CD8-positive, alpha-beta memory T cell (primary cell): ENCODE results near the gene SPC24. TPM values are rescaled to one million over a fixed set of nuclear protein-coding genes. Genes with fewer than 3 reads are reported as not detected.
A peak's percentile ranks its signal among the peaks of the same experiment; 100 is the strongest.

Source experiments
- CTCF ChIA-PET: fragments of 350-600 bp; sonication (Branson Sonifier 250); formaldehyde crosslinking; loops from one replicate; lab custom pipeline; 2021; ENCODE audit warnings: antibody characterized with exemption; lab: Charles Lee
- POLR2A ChIA-PET: fragments of 350-600 bp; sonication (Branson Sonifier 250); formaldehyde crosslinking; loops from one replicate; lab custom pipeline; 2021; ENCODE audit warnings: antibody characterized with exemption; lab: Charles Lee
- DNase-seq, 5 donors: peaks; one replicate each; pipeline versions ENCODE4 v3.0.0 to v3.0.0-alpha.2; 2020 to 2022; ENCODE audit warnings: mixed read lengths in 1 of 5
- H3K27ac ChIP-seq: one replicate; pipeline ENCODE4 v1.7.0; 2013; ENCODE audit warnings: low read depth, mild to moderate bottlenecking, low read length, moderate library complexity
- H3K27me3 ChIP-seq: 2 replicates; pipeline ENCODE4 v1.7.0; 2013; ENCODE audit warnings: low read length, mild to moderate bottlenecking; ENCODE audit not compliant: insufficient read depth, poor library complexity, severe bottlenecking
- H3K36me3 ChIP-seq: 2 replicates; pipeline ENCODE4 v1.7.0; 2013; ENCODE audit warnings: mild to moderate bottlenecking, low read length, moderate library complexity; ENCODE audit not compliant: insufficient read depth
- H3K4me1 ChIP-seq: 2 replicates; pipeline ENCODE4 v1.7.0; 2013; ENCODE audit warnings: mild to moderate bottlenecking, low read length, moderate library complexity; ENCODE audit not compliant: insufficient read depth
- H3K4me3 ChIP-seq: 2 replicates; pipeline ENCODE4 v1.7.0; 2013; ENCODE audit warnings: mild to moderate bottlenecking, low read length
- H3K9me3 ChIP-seq: 2 replicates; pipeline ENCODE4 v1.7.0; 2013; ENCODE audit warnings: mild to moderate bottlenecking, low read length
- H3K27ac Mint-ChIP-seq, 8 donors: one replicate each; pipeline ENCODE4 v1.8.0; 2020 to 2021; ENCODE audit warnings: mixed read lengths in 8 of 8, mild to moderate bottlenecking in 6 of 8, inconsistent platforms in 3 of 8, moderate library complexity in 3 of 8
- H3K27me3 Mint-ChIP-seq, 2 donors: one replicate each; pipeline ENCODE4 v1.8.0; 2020 to 2021; ENCODE audit warnings: mixed read lengths in 2 of 2, mild to moderate bottlenecking in 1 of 2, moderate library complexity in 1 of 2
- H3K36me3 Mint-ChIP-seq, 3 donors: one replicate each; pipeline ENCODE4 v1.8.0; 2020 to 2021; ENCODE audit warnings: mixed read lengths in 3 of 3, inconsistent platforms in 1 of 3, mild to moderate bottlenecking in 1 of 3
- H3K4me1 Mint-ChIP-seq, 3 donors: one replicate each; pipeline ENCODE4 v1.8.0; 2020 to 2021; ENCODE audit warnings: mixed read lengths in 3 of 3, inconsistent platforms in 1 of 3, mild to moderate bottlenecking in 1 of 3
- H3K4me3 Mint-ChIP-seq, 7 donors: one replicate each; pipeline ENCODE4 v1.8.0; 2020 to 2021; ENCODE audit warnings: mixed read lengths in 7 of 7, mild to moderate bottlenecking in 6 of 7, moderate library complexity in 4 of 7, inconsistent platforms in 2 of 7
- H3K9me3 Mint-ChIP-seq, 5 donors: one replicate each; pipeline ENCODE4 v1.8.0; 2020 to 2022; ENCODE audit warnings: mixed read lengths in 5 of 5, mild to moderate bottlenecking in 3 of 5, moderate library complexity in 2 of 5, inconsistent platforms in 1 of 5
- polyA plus RNA-seq: library from polyadenylated mRNA; unstranded; fragments of 300-500 nt; fragmentation: Illumina TruSeq; gene quantifications from one replicate; pipeline ENCODE4 v1.2.3, GENCODE V29; 2021
- total RNA-seq, 2 experiments: library from RNA; stranded (reverse); gene quantifications; one replicate each; pipeline ENCODE4 v1.2.3, GENCODE V29; 2021

Gene SPC24
- total and polyA plus RNA-seq, 3 experiments from 2014 or later: 35.3 to 37.2 TPM; not detected in 1

- Mint-ChIP-seq H3K27me3 (no peaks in the 10 kb centered on the region), H3K9me3 (no peaks in the 10 kb centered on the region), H3K36me3 (no peaks in the 10 kb centered on the region), H3K4me3 (no peak overlapping the region), H3K27ac (no peak overlapping the region), H3K4me1 (peaks cover 11 to 18% (median 16%) of the 10 kb centered on the region in 3 donors)
- Histone ChIP-seq H3K27ac (no peak overlapping the region), H3K36me3 (no peaks in the 10 kb centered on the region), H3K4me3 (no peak overlapping the region), H3K9me3 (no peaks in the 10 kb centered on the region), H3K27me3 (no peaks in the 10 kb centered on the region), H3K4me1 (peaks cover 6% of the 10 kb centered on the region)
- ChIA-PET POLR2A (no interaction called here), CTCF (interaction anchor here (0.7 kb wide), 1 partner anchor 216 kb away, joined by 4 read pairs; no protein-coding TSS in a partner anchor)
- DNase-seq: no peak
These were observed 3.1 kb downstream of the SPC24 start for GRCh38 chr19:11152318-11153062.

GRCh38 chr19:11151181-11151580 is 4.4 kb downstream of the SPC24 start:
- ChIA-PET POLR2A (no interaction called here), CTCF (no interaction called here)
- H3K9me3 ChIP-seq: no peaks in the 10 kb centered on the region
- peaks cover 3% of the 10 kb centered on the region for H3K4me1 ChIP-seq
- no peaks in the 10 kb centered on the region for H3K27me3 ChIP-seq
- no peak for DNase-seq
- Mint-ChIP-seq H3K27ac (no peak overlapping the region), H3K36me3 (no peaks in the 10 kb centered on the region), H3K4me1 (peaks cover 11 to 16% (median 14%) of the 10 kb centered on the region in 3 donors), H3K27me3 (no peaks in the 10 kb centered on the region), H3K4me3 (no peak overlapping the region), H3K9me3 (no peaks in the 10 kb centered on the region)
- no peaks in the 10 kb centered on the region for H3K36me3 ChIP-seq
- no peak overlapping the region for H3K27ac ChIP-seq
- no peak overlapping the region for H3K4me3 ChIP-seq

GRCh38 chr19:11148001-11148400 is 7.6 kb downstream of the SPC24 start:
- no peaks in the 10 kb centered on the region for H3K36me3 ChIP-seq

GRCh38 chr19:11145536-11145924 is 10.1 kb downstream of the SPC24 start:
- Mint-ChIP-seq H3K9me3 (no peaks in the 10 kb centered on the region), H3K27ac (peak overlapping the region in 1 of 8 donors; percentile 35), H3K27me3 (no peaks in the 10 kb centered on the region), H3K36me3 (no peaks in the 10 kb centered on the region), H3K4me1 (no peaks in the 10 kb centered on the region), H3K4me3 (no peak overlapping the region)
- H3K4me1 ChIP-seq: peaks cover 9% of the 10 kb centered on the region
- no peak overlapping the region for H3K27ac ChIP-seq
- DNase-seq: no peak
- H3K27me3 ChIP-seq: no peaks in the 10 kb centered on the region
- no peak overlapping the region for H3K4me3 ChIP-seq
- CTCF ChIA-PET: interaction anchor here (1.6 kb wide), 1 partner anchor 19 kb away, joined by 4 read pairs; no protein-coding TSS in a partner anchor
- no peaks in the 10 kb centered on the region for H3K36me3 ChIP-seq
- H3K9me3 ChIP-seq: no peaks in the 10 kb centered on the region
- POLR2A ChIA-PET: no interaction called here

More at GRCh38 chr19:11148001-11148400, 7.6 kb downstream of the SPC24 start:
- ChIA-PET POLR2A (interaction anchor here (0.7 kb wide), 1 partner anchor 1184 kb away, joined by 4 read pairs; no protein-coding TSS in a partner anchor), CTCF (no interaction called here)
- Mint-ChIP-seq H3K9me3 (no peaks in the 10 kb centered on the region), H3K27me3 (no peaks in the 10 kb centered on the region), H3K27ac (no peak overlapping the region), H3K4me1 (no peaks in the 10 kb centered on the region), H3K36me3 (no peaks in the 10 kb centered on the region), H3K4me3 (no peak overlapping the region)
- Histone ChIP-seq H3K27ac (no peak overlapping the region), H3K4me3 (no peak overlapping the region), H3K4me1 (peaks cover 5% of the 10 kb centered on the region), H3K9me3 (no peaks in the 10 kb centered on the region), H3K27me3 (no peaks in the 10 kb centered on the region)
- DNase-seq: no peak

GRCh38 chr19:11142528-11143171 is 12.9 kb downstream of the SPC24 start:
- POLR2A ChIA-PET: no interaction called here
- Histone ChIP-seq H3K9me3 (no peaks in the 10 kb centered on the region), H3K27ac (no peak overlapping the region), H3K4me1 (peaks cover 14% of the 10 kb centered on the region), H3K4me3 (no peak overlapping the region), H3K27me3 (no peaks in the 10 kb centered on the region), H3K36me3 (no peaks in the 10 kb centered on the region)
- peaks cover 0 to 4% of the 10 kb centered on the region in 2 donors for H3K27me3 Mint-ChIP-seq
- no peak for DNase-seq
- no peak overlapping the region for H3K4me3 Mint-ChIP-seq
- peaks cover 5 to 6% (median 6%) of the 10 kb centered on the region in 3 donors for H3K4me1 Mint-ChIP-seq
- H3K36me3 Mint-ChIP-seq: no peaks in the 10 kb centered on the region
- H3K9me3 Mint-ChIP-seq: no peaks in the 10 kb centered on the region
- H3K27ac Mint-ChIP-seq: no peak overlapping the region
- CTCF ChIA-PET: no interaction called here

GRCh38 chr19:11141937-11142527 is 13.6 kb downstream of the SPC24 start:
- no peak overlapping the region for H3K27ac ChIP-seq
- H3K4me1 Mint-ChIP-seq: peaks cover 7 to 9% (median 9%) of the 10 kb centered on the region in 3 donors

GRCh38 chr19:11140896-11141295 is 14.7 kb downstream of the SPC24 start:
- CTCF ChIA-PET: no interaction called here

More at GRCh38 chr19:11141937-11142527, 13.6 kb downstream of the SPC24 start:
- no peaks in the 10 kb centered on the region for H3K36me3 Mint-ChIP-seq
- no peak overlapping the region for H3K27ac Mint-ChIP-seq
- POLR2A ChIA-PET: no interaction called here
- no peaks in the 10 kb centered on the region for H3K27me3 ChIP-seq
- CTCF ChIA-PET: no interaction called here
- no peaks in the 10 kb centered on the region for H3K36me3 ChIP-seq
- peaks cover 0 to 4% of the 10 kb centered on the region in 2 donors for H3K27me3 Mint-ChIP-seq
- DNase-seq: no peak
- no peak overlapping the region for H3K4me3 Mint-ChIP-seq
- H3K9me3 ChIP-seq: no peaks in the 10 kb centered on the region
- H3K9me3 Mint-ChIP-seq: no peaks in the 10 kb centered on the region
- H3K4me3 ChIP-seq: no peak overlapping the region
- peaks cover 19% of the 10 kb centered on the region for H3K4me1 ChIP-seq

More at GRCh38 chr19:11140896-11141295, 14.7 kb downstream of the SPC24 start:
- Histone ChIP-seq H3K27ac (no peak overlapping the region), H3K9me3 (no peaks in the 10 kb centered on the region), H3K27me3 (no peaks in the 10 kb centered on the region), H3K36me3 (no peaks in the 10 kb centered on the region), H3K4me1 (peaks cover 19% of the 10 kb centered on the region), H3K4me3 (no peak overlapping the region)
- no peak overlapping the region for H3K4me3 Mint-ChIP-seq
- H3K4me1 Mint-ChIP-seq: peaks cover 7 to 9% (median 9%) of the 10 kb centered on the region in 3 donors
- DNase-seq: no peak
- peaks cover 0 to 4% of the 10 kb centered on the region in 2 donors for H3K27me3 Mint-ChIP-seq
- no peak overlapping the region for H3K27ac Mint-ChIP-seq
- POLR2A ChIA-PET: interaction anchor here (0.7 kb wide), 1 partner anchor 38 kb away, joined by 4 read pairs; no protein-coding TSS in a partner anchor
- no peaks in the 10 kb centered on the region for H3K9me3 Mint-ChIP-seq
- no peaks in the 10 kb centered on the region for H3K36me3 Mint-ChIP-seq
